ENCODE results near the gene TMEM245.

TMEM245 gene

DNA sequence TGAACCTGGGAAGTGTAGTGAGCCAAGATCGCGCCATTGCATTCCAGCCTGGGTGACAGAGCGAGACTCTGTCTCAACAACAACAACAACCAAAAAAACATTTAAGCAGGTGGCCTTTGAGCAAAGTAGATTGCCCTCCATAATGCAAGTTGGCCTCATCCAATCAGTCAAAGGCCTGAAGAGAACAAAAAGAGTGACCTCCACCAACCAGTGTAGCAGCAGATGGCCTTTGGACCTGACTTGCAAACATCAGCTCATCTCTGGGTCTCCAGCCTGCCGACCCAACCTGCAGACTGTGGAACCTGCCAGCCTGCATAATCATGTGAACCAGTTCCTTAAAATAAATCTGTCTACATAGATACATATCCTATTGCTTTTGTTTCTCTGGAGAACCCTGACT, 39.8 kb upstream of the TMEM245 start:
- H3K79me2 ChIP-seq = no peaks in the 10 kb centered on the region
- H3K36me3 ChIP-seq (ENCODE audit: control insufficient read depth, insufficient read depth, low read length) = no peaks in the 10 kb centered on the region
- H3K4me2 ChIP-seq (ENCODE audit: low read length) = no peak overlapping the region
- H3K9ac ChIP-seq = no peak overlapping the region
- no peaks in the 10 kb centered on the region for H3K27me3 ChIP-seq (ENCODE audit: control insufficient read depth, insufficient read depth, low read length)
- no peaks in the 10 kb centered on the region for H3K9me3 ChIP-seq (ENCODE audit: control insufficient read depth, low read length)
- H2AFZ ChIP-seq = no peak overlapping the region
- TF ChIP-seq, protein P1, sequence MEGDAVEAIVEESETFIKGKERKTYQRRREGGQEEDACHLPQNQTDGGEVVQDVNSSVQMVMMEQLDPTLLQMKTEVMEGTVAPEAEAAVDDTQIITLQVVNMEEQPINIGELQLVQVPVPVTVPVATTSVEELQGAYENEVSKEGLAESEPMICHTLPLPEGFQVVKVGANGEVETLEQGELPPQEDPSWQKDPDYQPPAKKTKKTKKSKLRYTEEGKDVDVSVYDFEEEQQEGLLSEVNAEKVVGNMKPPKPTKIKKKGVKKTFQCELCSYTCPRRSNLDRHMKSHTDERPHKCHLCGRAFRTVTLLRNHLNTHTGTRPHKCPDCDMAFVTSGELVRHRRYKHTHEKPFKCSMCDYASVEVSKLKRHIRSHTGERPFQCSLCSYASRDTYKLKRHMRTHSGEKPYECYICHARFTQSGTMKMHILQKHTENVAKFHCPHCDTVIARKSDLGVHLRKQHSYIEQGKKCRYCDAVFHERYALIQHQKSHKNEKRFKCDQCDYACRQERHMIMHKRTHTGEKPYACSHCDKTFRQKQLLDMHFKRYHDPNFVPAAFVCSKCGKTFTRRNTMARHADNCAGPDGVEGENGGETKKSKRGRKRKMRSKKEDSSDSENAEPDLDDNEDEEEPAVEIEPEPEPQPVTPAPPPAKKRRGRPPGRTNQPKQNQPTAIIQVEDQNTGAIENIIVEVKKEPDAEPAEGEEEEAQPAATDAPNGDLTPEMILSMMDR (IDR thresholded peaks at IDR 0.05) = no peak
- no peak overlapping the region for H3K27ac ChIP-seq
- no peaks in the 10 kb centered on the region for H3K4me1 ChIP-seq
- no peak overlapping the region for H3K4me3 ChIP-seq (ENCODE audit: low read depth, low read length)

DNA sequence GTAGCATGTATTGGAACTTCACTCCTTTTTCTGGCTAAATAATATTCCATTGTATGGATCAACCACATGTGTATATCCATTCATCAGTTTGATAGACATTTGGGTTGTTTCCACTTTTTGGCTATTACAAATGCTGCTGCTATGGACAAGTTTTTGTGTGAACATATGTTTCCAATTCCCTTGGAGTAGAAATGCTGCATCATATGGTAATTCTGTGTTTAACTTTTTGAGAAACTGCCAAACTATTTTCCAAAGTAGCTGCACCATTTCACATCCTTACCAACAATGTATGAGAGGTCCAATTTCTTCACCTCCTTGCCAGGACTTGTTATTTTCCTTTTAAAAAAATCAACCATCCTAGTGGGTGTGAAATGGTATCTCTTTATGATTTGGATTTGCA, 38.9 kb upstream of the TMEM245 start:
- H3K79me2 ChIP-seq = no peaks in the 10 kb centered on the region
- no peaks in the 10 kb centered on the region for H3K27me3 ChIP-seq (ENCODE audit: control insufficient read depth, insufficient read depth, low read length)
- TF ChIP-seq, protein P1 (IDR thresholded peaks at IDR 0.05) = no peak
- no peak overlapping the region for H3K27ac ChIP-seq
- no peak overlapping the region for H3K4me3 ChIP-seq (ENCODE audit: low read depth, low read length)
- H3K9ac ChIP-seq = no peak overlapping the region
- no peak overlapping the region for H3K4me2 ChIP-seq (ENCODE audit: low read length)
- no peak overlapping the region for H2AFZ ChIP-seq
- no peaks in the 10 kb centered on the region for H3K9me3 ChIP-seq (ENCODE audit: control insufficient read depth, low read length)
- no peaks in the 10 kb centered on the region for H3K4me1 ChIP-seq
- no peaks in the 10 kb centered on the region for H3K36me3 ChIP-seq (ENCODE audit: control insufficient read depth, insufficient read depth, low read length)

DNA sequence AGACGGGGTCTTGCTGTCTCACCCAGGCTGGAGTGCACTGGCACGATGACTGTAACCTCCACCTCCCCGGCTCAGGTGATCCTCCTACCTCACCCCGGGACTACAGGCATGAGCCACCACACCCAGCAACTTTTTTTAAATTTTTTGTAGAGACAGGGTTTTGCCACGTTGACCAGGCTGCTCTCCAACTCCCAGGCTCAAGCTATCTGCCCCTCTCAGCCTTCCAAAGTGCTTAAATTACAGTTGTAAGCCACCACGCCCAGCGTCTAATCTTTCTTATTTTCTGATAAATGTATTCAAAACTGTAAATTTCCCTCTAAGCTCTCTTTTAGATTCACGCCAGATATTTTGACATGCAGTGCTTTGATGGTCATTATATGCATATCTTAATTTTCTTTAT, 37.0 kb upstream of the TMEM245 start:
- TF ChIP-seq, protein P1 (IDR thresholded peaks at IDR 0.05) = no peak
- H3K4me1 ChIP-seq = no peaks in the 10 kb centered on the region
- no peak overlapping the region for H3K4me3 ChIP-seq (ENCODE audit: low read depth, low read length)
- H3K27me3 ChIP-seq (ENCODE audit: control insufficient read depth, insufficient read depth, low read length) = no peaks in the 10 kb centered on the region
- H3K27ac ChIP-seq = no peak overlapping the region
- no peak overlapping the region for H2AFZ ChIP-seq
- H3K9ac ChIP-seq = no peak overlapping the region
- no peaks in the 10 kb centered on the region for H3K36me3 ChIP-seq (ENCODE audit: control insufficient read depth, insufficient read depth, low read length)
- no peak overlapping the region for H3K4me2 ChIP-seq (ENCODE audit: low read length)
- no peaks in the 10 kb centered on the region for H3K9me3 ChIP-seq (ENCODE audit: control insufficient read depth, low read length)
- H3K79me2 ChIP-seq = no peaks in the 10 kb centered on the region

DNA sequence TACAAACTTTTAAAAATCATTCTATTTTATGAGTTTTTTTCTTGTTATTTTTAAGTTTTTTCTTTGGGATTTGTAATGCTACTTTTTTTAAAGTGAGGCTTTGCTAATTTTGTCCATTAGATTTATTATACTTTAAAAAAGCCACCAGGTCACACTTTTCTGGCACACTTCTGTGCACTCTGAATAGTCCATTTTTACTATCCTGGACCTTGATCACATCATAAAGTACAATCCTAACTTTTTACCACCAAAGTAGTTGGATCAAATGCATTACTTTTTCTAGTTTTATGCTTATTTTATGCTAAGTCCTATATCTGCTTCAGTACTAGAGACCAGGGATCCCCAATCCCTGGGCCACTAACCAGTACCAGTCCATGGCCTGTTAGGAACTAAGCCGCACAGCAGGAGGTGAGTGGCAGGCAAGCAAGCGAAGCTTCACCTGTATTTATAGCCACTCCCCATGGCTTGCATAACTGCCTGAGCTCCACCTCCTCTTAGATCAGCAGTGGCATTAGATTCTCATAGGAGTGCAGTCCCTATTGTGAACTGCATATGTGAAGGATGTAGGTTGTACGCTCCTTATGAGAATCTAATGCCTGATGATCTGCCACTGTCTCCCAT, 31.3 kb upstream of the TMEM245 start:
- TF ChIP-seq, protein P1 (IDR thresholded peaks at IDR 0.05) = no peak

DNA sequence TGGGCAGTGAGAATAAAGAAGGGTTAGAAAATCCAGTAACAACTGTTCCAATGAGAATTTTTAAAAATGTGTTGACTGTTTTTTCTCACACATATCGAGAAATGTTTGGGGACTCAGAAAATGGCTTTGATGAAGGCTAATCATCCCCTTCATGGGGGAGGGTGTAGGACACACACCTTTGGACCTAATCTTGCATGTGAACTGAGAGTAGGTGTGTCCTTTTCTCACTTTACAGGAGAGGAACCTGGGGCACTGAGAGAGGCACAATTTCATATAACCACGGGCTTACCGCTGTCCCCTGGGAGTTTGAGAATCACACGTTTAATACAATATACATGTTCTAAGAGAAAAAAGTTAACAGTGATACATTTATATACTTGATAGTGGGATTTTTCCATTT, 30.0 kb upstream of the TMEM245 start:
- TF ChIP-seq, protein P1 (IDR thresholded peaks at IDR 0.05) = no peak
- Histone ChIP-seq H3K27me3 (ENCODE audit: control insufficient read depth, insufficient read depth, low read length) (no peaks in the 10 kb centered on the region), H3K9me3 (ENCODE audit: control insufficient read depth, low read length) (no peaks in the 10 kb centered on the region), H3K36me3 (ENCODE audit: control insufficient read depth, insufficient read depth, low read length) (no peaks in the 10 kb centered on the region), H3K27ac (no peak overlapping the region), H3K4me1 (no peaks in the 10 kb centered on the region), H3K9ac (no peak overlapping the region), H3K79me2 (no peaks in the 10 kb centered on the region), H3K4me3 (ENCODE audit: low read depth, low read length) (no peak overlapping the region), H3K4me2 (ENCODE audit: low read length) (no peak overlapping the region), H2AFZ (no peak overlapping the region)

More for the DNA sequence above, 31.3 kb upstream of the TMEM245 start:
- H3K9ac ChIP-seq = no peak overlapping the region
- H3K4me1 ChIP-seq = no peaks in the 10 kb centered on the region
- H3K4me2 ChIP-seq (ENCODE audit: low read length) = no peak overlapping the region
- H3K79me2 ChIP-seq = no peaks in the 10 kb centered on the region
- H3K9me3 ChIP-seq (ENCODE audit: control insufficient read depth, low read length) = no peaks in the 10 kb centered on the region
- H3K27ac ChIP-seq = no peak overlapping the region
- no peaks in the 10 kb centered on the region for H3K36me3 ChIP-seq (ENCODE audit: control insufficient read depth, insufficient read depth, low read length)
- no peaks in the 10 kb centered on the region for H3K27me3 ChIP-seq (ENCODE audit: control insufficient read depth, insufficient read depth, low read length)
- H3K4me3 ChIP-seq (ENCODE audit: low read depth, low read length) = no peak overlapping the region
- H2AFZ ChIP-seq = no peak overlapping the region
